Hepatocyte (in vitro differentiated cells): ENCODE data around the gene TAS2R4. TPM values are rescaled to one million over a fixed set of nuclear protein-coding genes. Genes with fewer than 3 reads are reported as not detected.
"Not testable (repeated sequence)": the region's sequence is repeated elsewhere in the genome, so short reads cannot be mapped to it uniquely, and the experiment has no call there.

Experiments used
- DNase-seq: peaks from one replicate; pipeline ENCODE4 v3.0.0-alpha.2; 2016; ENCODE audit warnings: low spot score
- H2AFZ ChIP-seq: fragments of 200-600 bp; sonication (generic); 2 replicates; pipeline ENCODE4 v1.6.0; 2016; ENCODE audit warnings: antibody characterized with exemption, mild to moderate bottlenecking
- H3K27ac ChIP-seq: fragments of 200-600 bp; sonication (generic); 2 replicates; pipeline ENCODE4 v1.5.1; 2016; ENCODE audit warnings: mild to moderate bottlenecking
- H3K27me3 ChIP-seq: fragments of 200-600 bp; sonication (generic); 2 replicates; pipeline ENCODE4 v1.6.1; 2016
- H3K36me3 ChIP-seq: fragments of 200-600 bp; sonication (generic); replicated peaks from 2 replicates; pipeline ENCODE4 v1.5.1; 2016; ENCODE audit warnings: low read depth; ENCODE audit not compliant: insufficient read depth
- H3K4me1 ChIP-seq: fragments of 200-600 bp; sonication (generic); 2 replicates; pipeline ENCODE4 v1.5.1; 2016; ENCODE audit warnings: mild to moderate bottlenecking, moderate library complexity; ENCODE audit not compliant: insufficient read depth
- H3K4me2 ChIP-seq: fragments of 200-600 bp; sonication (generic); 2 replicates; pipeline ENCODE4 v1.6.0; 2016
- H3K4me3 ChIP-seq: fragments of 200-600 bp; sonication (generic); 2 replicates; pipeline ENCODE4 v1.5.1; 2016; ENCODE audit warnings: mild to moderate bottlenecking
- H3K79me2 ChIP-seq: fragments of 200-600 bp; sonication (generic); 2 replicates; pipeline ENCODE4 v1.6.0; 2017; ENCODE audit warnings: mild to moderate bottlenecking
- H3K9me2 ChIP-seq: fragments of 200-600 bp; sonication (generic); replicated peaks from 2 replicates; pipeline ENCODE4 v1.6.0; 2017; ENCODE audit warnings: mild to moderate bottlenecking; ENCODE audit not compliant: insufficient read depth
- H3K9me3 ChIP-seq: fragments of 200-600 bp; sonication (generic); 2 replicates; pipeline ENCODE4 v1.5.1; 2016; ENCODE audit warnings: low read depth, mild to moderate bottlenecking
- H4K20me1 ChIP-seq: fragments of 200-600 bp; sonication (generic); 2 replicates; pipeline ENCODE4 v1.6.0; 2016; ENCODE audit warnings: mild to moderate bottlenecking; ENCODE audit not compliant: insufficient read depth, poor library complexity, severe bottlenecking
- CTCF ChIP-seq: fragments of 200-600 bp; sonication (generic); IDR thresholded peaks from 2 replicates; pipeline ENCODE4 v1.5.1; 2016; ENCODE audit warnings: antibody characterized with exemption, mild to moderate bottlenecking; ENCODE audit not compliant: poor library complexity
- EZH2 ChIP-seq: fragments of 200-600 bp; sonication (generic); IDR thresholded peaks from 2 replicates; pipeline ENCODE4 v1.6.1; 2016; ENCODE audit warnings: antibody characterized with exemption, mild to moderate bottlenecking, borderline replicate concordance
- EZH2phosphoT487 ChIP-seq: fragments of 200-600 bp; sonication (generic); IDR thresholded peaks from one replicate; pipeline ENCODE4 v1.6.1; 2018; ENCODE audit warnings: antibody characterized with exemption, mild to moderate bottlenecking, low read depth, moderate library complexity; ENCODE audit not compliant: unreplicated experiment, severe bottlenecking
- WGBS: methylation state at CpG from one replicate; pipeline ENCODE4 v1.1.6; 2016; ENCODE audit warnings: low lambda C conversion rate; ENCODE audit errors: missing lambda C conversion rate; 5-methylcytosine and 5-hydroxymethylcytosine counted together
- polyA plus RNA-seq: library from polyadenylated mRNA; unstranded; fragments of >200 nt; fragmentation: Nextera tagmentation; extraction: Ambion mirVana; gene quantifications from 2 replicates; pipeline ENCODE4 v1.2.1, GENCODE V29; 2016
- small RNA-seq: library from RNA; depleted of rRNA; stranded (forward); fragments of <200 nt; gene quantifications from one replicate; pipeline ENCODE3, GENCODE V24; 2014
- total RNA-seq: library from RNA; depleted of rRNA; stranded (reverse); fragments of >200 nt; gene quantifications from 2 replicates; pipeline ENCODE4 v1.2.3, GENCODE V29; 2014

The TAS2R4 gene
- total and polyA plus RNA-seq, 2 experiments from 2014 or later, result 2.6 TPM; not detected in 1

DNA sequence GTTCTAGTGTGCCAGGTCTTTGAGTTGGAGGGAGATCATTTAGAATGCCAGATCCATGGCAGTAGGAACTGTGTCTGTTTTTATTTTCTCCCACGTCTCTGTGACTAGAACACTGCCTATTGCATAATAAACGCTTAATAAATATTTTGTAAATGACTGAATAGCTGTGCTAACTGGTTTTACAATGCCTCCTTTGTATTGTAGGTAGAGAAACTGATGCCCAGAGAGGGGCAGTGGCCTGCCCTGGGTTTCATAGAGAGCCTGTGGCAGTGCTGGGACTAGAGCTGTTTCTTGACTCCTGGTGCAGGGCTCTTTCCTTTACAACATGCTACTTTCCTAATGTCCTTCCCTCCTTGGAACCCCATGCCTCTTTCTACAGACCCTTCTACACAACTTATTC is 16.1 kb downstream of the TAS2R4 start:
- H3K9me2 ChIP-seq, result no peaks in the 10 kb centered on the region
- no peaks in the 10 kb centered on the region for H3K36me3 ChIP-seq
- H3K4me2 ChIP-seq, result no peak overlapping the region
- no peak overlapping the region for H3K4me3 ChIP-seq
- no peaks in the 10 kb centered on the region for H3K27me3 ChIP-seq
- H4K20me1 ChIP-seq, result no peaks in the 10 kb centered on the region
- no peaks in the 10 kb centered on the region for H3K9me3 ChIP-seq
- H3K79me2 ChIP-seq, result no peaks in the 10 kb centered on the region
- TF ChIP-seq EZH2phosphoT487 (no peak), CTCF (no peak), EZH2 (no peak)
- no peak overlapping the region for H3K27ac ChIP-seq
- no peaks in the 10 kb centered on the region for H3K4me1 ChIP-seq
- no peak for DNase-seq
- no peak overlapping the region for H2AFZ ChIP-seq
- WGBS, result 92% methylated on average over 2 of the region's 2 CpGs

GRCh38 chr7:141820067-141820466 is 43.6 kb downstream of the TAS2R4 start:
- H3K27me3 ChIP-seq, result no peaks in the 10 kb centered on the region
- 90% methylated on average over 1 of the region's 1 CpG for WGBS
- no peak overlapping the region for H3K27ac ChIP-seq
- no peaks in the 10 kb centered on the region for H3K79me2 ChIP-seq
- no peak for DNase-seq
- H3K4me1 ChIP-seq, result no peaks in the 10 kb centered on the region
- H3K4me3 ChIP-seq, result no peak overlapping the region
- no peaks in the 10 kb centered on the region for H3K9me2 ChIP-seq
- no peaks in the 10 kb centered on the region for H4K20me1 ChIP-seq
- no peak for TF ChIP-seq EZH2phosphoT487
- TF ChIP-seq CTCF, result no peak
- no peak for TF ChIP-seq EZH2
- no peaks in the 10 kb centered on the region for H3K36me3 ChIP-seq
- H3K4me2 ChIP-seq, result no peak overlapping the region
- peaks cover 20% of the 10 kb centered on the region for H3K9me3 ChIP-seq
- H2AFZ ChIP-seq, result no peak overlapping the region

- DNase-seq, H2AFZ ChIP-seq, H3K4me1 ChIP-seq, H3K36me3 ChIP-seq, H3K27ac ChIP-seq, H3K9me2 ChIP-seq, H3K79me2 ChIP-seq, H3K4me3 ChIP-seq, H3K4me2 ChIP-seq, H3K27me3 ChIP-seq, H4K20me1 ChIP-seq: not testable (repeated sequence)
- H3K9me3 ChIP-seq, result peaks cover 20% of the 10 kb centered on the region
Measured at GRCh38 chr7:141822432-141822831, 46.0 kb downstream of the TAS2R4 start.

Small RNAs within 50 kb of the gene (small RNA-seq; reads per million reads assigned to genes)
- not detected for gene RNU1-82P

Other genes starting within 250 kb of the TAS2R4 start
- gene AGK, start 225.3 kb upstream of the TAS2R4 start, total RNA-seq, result 21.2 and 27.1 TPM in 2 replicates
- 15.8 and 16.7 TPM in 2 replicates for gene AGK, start 225.3 kb upstream of the TAS2R4 start, polyA plus RNA-seq
- 29.1 and 29.5 TPM in 2 replicates for gene DENND11, start 74.5 kb upstream of the TAS2R4 start, total RNA-seq
- gene DENND11, start 74.5 kb upstream of the TAS2R4 start, polyA plus RNA-seq, result 4.0 and 5.6 TPM in 2 replicates
- 3.6 and 3.7 TPM in 2 replicates for gene WEE2, start 68.3 kb upstream of the TAS2R4 start, total RNA-seq
- 0.60 and 0.89 TPM in 2 replicates for gene WEE2, start 68.3 kb upstream of the TAS2R4 start, polyA plus RNA-seq
- gene SSBP1, start 38.3 kb upstream of the TAS2R4 start, total RNA-seq, result 153 and 186 TPM in 2 replicates
- gene SSBP1, start 38.3 kb upstream of the TAS2R4 start, polyA plus RNA-seq, result 212 and 220 TPM in 2 replicates
- gene TAS2R3, start 12.6 kb upstream of the TAS2R4 start, total RNA-seq, result 0.87 and 1.3 TPM in 2 replicates
- gene TAS2R3, start 12.6 kb upstream of the TAS2R4 start, polyA plus RNA-seq, result not detected in 2 replicates
- gene TAS2R5, start 13.5 kb downstream of the TAS2R4 start, total RNA-seq, result 4.4 and 5.1 TPM in 2 replicates
- 1.5 and 1.6 TPM in 2 replicates for gene TAS2R5, start 13.5 kb downstream of the TAS2R4 start, polyA plus RNA-seq
- not detected in 2 replicates for gene PRSS37, start 64.8 kb downstream of the TAS2R4 start, total RNA-seq
- 0.13 TPM in 1 of 2 replicates, not detected in the other for gene PRSS37, start 64.8 kb downstream of the TAS2R4 start, polyA plus RNA-seq
- not detected in 2 replicates for gene OR9A4, start 139.7 kb downstream of the TAS2R4 start, total RNA-seq
- gene OR9A4, start 139.7 kb downstream of the TAS2R4 start, polyA plus RNA-seq, result not detected in 2 replicates
- gene CLEC5A, start 170.3 kb downstream of the TAS2R4 start, total RNA-seq, result not detected in 2 replicates
- gene CLEC5A, start 170.3 kb downstream of the TAS2R4 start, polyA plus RNA-seq, result not detected in 2 replicates
- not detected in 2 replicates for gene TAS2R38, start 197.1 kb downstream of the TAS2R4 start, total RNA-seq
- not detected in 2 replicates for gene TAS2R38, start 197.1 kb downstream of the TAS2R4 start, polyA plus RNA-seq
- 2.5 and 2.7 TPM in 2 replicates for gene MGAM, start 219.2 kb downstream of the TAS2R4 start, total RNA-seq
- gene MGAM, start 219.2 kb downstream of the TAS2R4 start, polyA plus RNA-seq, result 0.89 and 1.0 TPM in 2 replicates